Parathyroid adenoma (tissue), 2 donors: ENCODE data around the gene CERS1.

ENCODE experiments used
- H2AFZ ChIP-seq: fragments of 300-600 bp; sonication (generic); one replicate; pipeline ENCODE4 v1.7.0; 2017; ENCODE audit warnings: antibody characterized with exemption, mild to moderate bottlenecking
- H3K27ac ChIP-seq: fragments of 300-600 bp; sonication (generic); one replicate; pipeline ENCODE4 v1.7.0; 2017
- H3K27me3 ChIP-seq: fragments of 300-600 bp; sonication (generic); one replicate; pipeline ENCODE4 v1.7.0; 2017; ENCODE audit warnings: low read length; ENCODE audit not compliant: control insufficient read depth, insufficient read depth
- H3K36me3 ChIP-seq: fragments of 300-600 bp; sonication (generic); one replicate; pipeline ENCODE4 v1.7.0; 2017; ENCODE audit warnings: low read length; ENCODE audit not compliant: control insufficient read depth, insufficient read depth
- H3K4me1 ChIP-seq: fragments of 300-600 bp; sonication (generic); one replicate; pipeline ENCODE4 v1.7.0; 2017; ENCODE audit warnings: control low read depth
- H3K4me2 ChIP-seq: fragments of 300-600 bp; sonication (generic); one replicate; pipeline ENCODE4 v1.7.0; 2017; ENCODE audit warnings: low read length
- H3K4me3 ChIP-seq: fragments of 300-600 bp; sonication (generic); one replicate; pipeline ENCODE4 v1.7.0; 2017; ENCODE audit warnings: low read depth, low read length
- H3K79me2 ChIP-seq: fragments of 300-600 bp; sonication (generic); one replicate; pipeline ENCODE4 v1.7.0; 2017; ENCODE audit warnings: control low read depth
- H3K9ac ChIP-seq: fragments of 300-600 bp; sonication (generic); one replicate; pipeline ENCODE4 v1.7.0; 2017; ENCODE audit warnings: mild to moderate bottlenecking
- H3K9me3 ChIP-seq: fragments of 300-600 bp; sonication (generic); one replicate; pipeline ENCODE4 v1.7.0; 2017; ENCODE audit warnings: low read length; ENCODE audit not compliant: control insufficient read depth
- TF ChIP-seq, protein P1 (sequence below): fragments of 300-600 bp; sonication (generic); IDR thresholded peaks from one replicate; pipeline ENCODE4 v1.7.0; 2017; ENCODE audit warnings: antibody characterized with exemption, mild to moderate bottlenecking
- donor health status: primary hyperparathyroidism.

CERS1 gene

DNA sequence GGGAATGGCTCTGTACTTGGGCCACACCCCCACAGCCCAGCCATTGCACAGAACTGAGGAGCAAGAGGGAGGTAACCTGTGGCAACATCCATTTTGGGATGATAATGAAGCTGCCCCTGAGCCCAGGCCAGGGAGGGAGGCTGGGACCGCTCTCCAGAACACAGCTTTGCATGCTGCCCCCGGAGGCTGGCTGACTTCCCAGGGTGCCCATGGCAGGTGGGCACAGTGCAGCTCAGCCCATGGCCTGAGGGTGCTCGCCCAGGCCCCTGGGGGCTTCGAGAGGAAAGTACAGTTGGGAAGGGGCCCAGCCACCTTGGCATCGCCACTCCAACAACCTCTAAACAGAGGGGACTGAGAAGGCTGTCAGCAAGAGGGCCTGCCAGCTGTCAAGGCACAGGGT lies 17.5 kb upstream of the CERS1 start:
- H3K27ac ChIP-seq: no peak overlapping the region
- no peak overlapping the region for H3K4me3 ChIP-seq
- peaks cover 3% of the 10 kb centered on the region for H3K4me1 ChIP-seq
- no peak overlapping the region for H2AFZ ChIP-seq
- H3K9ac ChIP-seq: no peak overlapping the region
- H3K4me2 ChIP-seq: no peak overlapping the region
- no peaks in the 10 kb centered on the region for H3K27me3 ChIP-seq
- H3K9me3 ChIP-seq: no peaks in the 10 kb centered on the region
- no peaks in the 10 kb centered on the region for H3K36me3 ChIP-seq
- peaks cover 52% of the 10 kb centered on the region for H3K79me2 ChIP-seq
- TF ChIP-seq, protein P1, sequence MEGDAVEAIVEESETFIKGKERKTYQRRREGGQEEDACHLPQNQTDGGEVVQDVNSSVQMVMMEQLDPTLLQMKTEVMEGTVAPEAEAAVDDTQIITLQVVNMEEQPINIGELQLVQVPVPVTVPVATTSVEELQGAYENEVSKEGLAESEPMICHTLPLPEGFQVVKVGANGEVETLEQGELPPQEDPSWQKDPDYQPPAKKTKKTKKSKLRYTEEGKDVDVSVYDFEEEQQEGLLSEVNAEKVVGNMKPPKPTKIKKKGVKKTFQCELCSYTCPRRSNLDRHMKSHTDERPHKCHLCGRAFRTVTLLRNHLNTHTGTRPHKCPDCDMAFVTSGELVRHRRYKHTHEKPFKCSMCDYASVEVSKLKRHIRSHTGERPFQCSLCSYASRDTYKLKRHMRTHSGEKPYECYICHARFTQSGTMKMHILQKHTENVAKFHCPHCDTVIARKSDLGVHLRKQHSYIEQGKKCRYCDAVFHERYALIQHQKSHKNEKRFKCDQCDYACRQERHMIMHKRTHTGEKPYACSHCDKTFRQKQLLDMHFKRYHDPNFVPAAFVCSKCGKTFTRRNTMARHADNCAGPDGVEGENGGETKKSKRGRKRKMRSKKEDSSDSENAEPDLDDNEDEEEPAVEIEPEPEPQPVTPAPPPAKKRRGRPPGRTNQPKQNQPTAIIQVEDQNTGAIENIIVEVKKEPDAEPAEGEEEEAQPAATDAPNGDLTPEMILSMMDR: no peak

DNA sequence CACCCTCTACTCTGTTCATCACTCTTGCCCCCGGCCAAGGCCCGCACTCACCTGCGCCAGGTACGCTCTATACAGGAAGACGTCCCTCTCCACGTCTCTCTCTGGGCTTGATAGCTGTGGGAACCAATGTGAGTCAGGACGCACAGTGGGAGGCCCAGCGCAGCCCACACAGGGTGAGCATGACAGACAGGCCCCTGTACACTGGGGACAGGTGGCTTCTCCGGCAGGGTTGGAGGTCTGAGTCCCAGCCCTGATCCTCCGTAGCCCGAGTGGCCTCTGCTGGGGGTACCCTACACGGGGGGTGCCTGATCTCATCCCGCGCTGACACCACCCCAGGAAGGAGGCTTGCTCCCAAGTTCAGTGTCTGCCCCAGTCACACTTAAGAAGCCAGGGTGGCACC lies 17.0 kb upstream of the CERS1 start:
- Histone ChIP-seq H3K27ac (no peak overlapping the region), H3K36me3 (no peaks in the 10 kb centered on the region)

DNA sequence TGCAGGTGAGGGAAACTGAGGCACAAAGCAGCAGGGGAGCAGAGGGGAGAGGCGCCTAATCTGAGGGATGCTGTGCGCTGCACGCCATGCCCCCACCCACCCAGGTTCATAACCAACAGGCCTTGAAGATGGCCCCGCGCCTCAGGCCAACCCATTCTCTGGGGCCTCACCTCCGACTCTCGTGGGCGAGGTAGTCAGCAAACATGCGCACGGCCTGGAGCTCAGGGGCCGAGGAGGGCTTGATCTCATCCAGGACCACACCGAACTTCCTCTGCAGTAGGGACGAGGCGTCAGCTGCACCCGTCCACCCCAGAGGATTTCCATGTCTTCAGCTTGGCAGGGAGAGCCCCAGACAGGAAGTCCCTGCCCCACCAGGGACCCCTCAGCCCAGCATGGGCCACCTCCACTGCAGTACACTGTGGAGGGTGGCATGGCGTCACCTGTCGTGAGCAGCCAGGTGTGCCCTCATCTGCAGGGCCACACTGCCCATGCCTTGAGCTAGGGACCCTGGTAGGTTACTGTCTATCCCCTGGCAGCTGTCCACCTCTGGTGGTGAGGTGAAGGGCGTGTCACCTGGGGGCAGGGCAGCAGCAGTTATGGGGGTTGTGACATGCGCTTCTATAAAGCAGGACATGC lies 15.0 kb upstream of the CERS1 start:
- Histone ChIP-seq H3K36me3 (no peaks in the 10 kb centered on the region), H3K27me3 (no peaks in the 10 kb centered on the region), H3K9ac (no peak overlapping the region), H3K4me2 (no peak overlapping the region), H3K79me2 (peaks cover 52% of the 10 kb centered on the region), H3K27ac (no peak overlapping the region), H3K4me1 (no peaks in the 10 kb centered on the region), H2AFZ (no peak overlapping the region), H3K9me3 (no peaks in the 10 kb centered on the region), H3K4me3 (no peak overlapping the region)
- TF ChIP-seq, protein P1: no peak

More for the DNA sequence above, 17.0 kb upstream of the CERS1 start:
- TF ChIP-seq, protein P1: no peak
- no peak overlapping the region for H3K9ac ChIP-seq
- H3K9me3 ChIP-seq: no peaks in the 10 kb centered on the region
- H3K79me2 ChIP-seq: peaks cover 52% of the 10 kb centered on the region
- peaks cover 3% of the 10 kb centered on the region for H3K4me1 ChIP-seq
- no peaks in the 10 kb centered on the region for H3K27me3 ChIP-seq
- no peak overlapping the region for H3K4me3 ChIP-seq
- H3K4me2 ChIP-seq: no peak overlapping the region
- H2AFZ ChIP-seq: no peak overlapping the region

DNA sequence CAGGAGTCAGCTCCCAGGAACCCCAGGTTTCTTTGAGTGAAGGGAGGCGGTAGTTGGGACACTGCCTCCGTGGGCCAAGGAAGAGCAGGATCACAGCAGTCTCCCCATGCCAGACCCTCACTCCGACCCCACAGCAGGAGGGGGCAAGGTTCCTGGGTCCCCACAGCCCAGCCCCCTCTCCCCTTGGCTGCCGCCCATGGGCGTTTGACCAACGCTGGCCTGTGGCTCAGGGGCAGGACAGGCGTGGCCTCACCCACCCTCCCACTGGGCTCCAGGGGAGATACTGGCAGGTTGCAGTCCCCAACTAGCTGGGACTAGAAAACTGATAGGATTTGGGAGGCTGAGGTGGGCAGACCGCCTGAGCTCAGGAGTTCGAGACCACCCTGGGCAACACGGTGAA lies 14.1 kb upstream of the CERS1 start:
- Histone ChIP-seq H3K9me3 (no peaks in the 10 kb centered on the region), H3K36me3 (no peaks in the 10 kb centered on the region), H3K9ac (no peak overlapping the region), H3K4me1 (no peaks in the 10 kb centered on the region), H3K27me3 (no peaks in the 10 kb centered on the region), H3K79me2 (peaks cover 53% of the 10 kb centered on the region), H3K27ac (no peak overlapping the region), H3K4me2 (no peak overlapping the region), H3K4me3 (no peak overlapping the region), H2AFZ (no peak overlapping the region)
- TF ChIP-seq, protein P1: no peak
